HTR-8/SVneo (cell line): Measurements from ENCODE around the gene RNASE13.
"Not testable (repeated sequence)": the region's sequence is repeated elsewhere in the genome, so short reads cannot be mapped to it uniquely, and the experiment has no call there.

ENCODE experiments used
- DNase-seq: peaks from one replicate; pipeline ENCODE4 v3.0.0; 2011; ENCODE audit warnings: low spot score, mixed read lengths; ENCODE audit not compliant: insufficient read length
- FAIRE-seq: peaks from 2 replicates; lab custom pipeline; 2011; peaks lifted over from hg19 to GRCh38; lab: Jason Lieb, UNC

The RNASE13 gene

DNA sequence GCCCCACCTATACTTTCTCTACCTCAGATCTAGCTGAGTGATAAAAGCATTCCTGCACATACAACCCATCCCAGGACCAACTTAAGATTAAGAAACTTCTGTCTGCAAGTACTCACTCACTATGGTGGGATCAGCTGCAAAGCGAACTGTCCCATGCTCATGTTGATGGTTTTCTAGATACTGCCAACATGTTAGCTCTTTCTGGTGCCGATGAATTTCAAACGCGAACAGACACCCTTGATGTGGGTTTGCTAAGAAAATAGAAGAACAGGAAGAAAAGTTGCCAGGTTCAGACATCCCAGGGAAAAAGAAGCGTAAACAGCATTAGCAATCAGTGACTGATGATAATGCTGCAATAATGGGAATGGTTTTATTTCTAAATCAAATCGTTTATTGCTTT lies 37.0 kb downstream of the RNASE13 start:
- no peak for FAIRE-seq
- no peak for DNase-seq

DNA sequence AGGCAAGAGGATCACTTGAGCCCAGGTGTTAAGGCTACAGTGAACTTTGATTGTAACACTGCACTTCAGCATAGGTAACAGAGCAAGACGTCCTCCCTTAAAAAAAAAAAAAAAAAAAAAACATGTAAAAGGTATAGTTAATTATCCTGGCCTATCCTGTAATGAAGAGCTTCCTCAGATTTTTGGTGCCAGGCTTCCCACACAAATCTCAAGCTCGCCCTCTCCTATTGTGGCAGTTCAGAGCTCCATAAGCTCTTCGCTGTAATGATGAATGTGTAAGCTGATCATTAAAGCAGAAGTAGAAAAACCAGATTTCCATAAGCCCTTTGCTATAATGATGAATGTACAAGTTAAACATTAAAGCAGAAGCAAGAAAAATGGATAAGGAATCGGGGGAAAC lies 37.5 kb downstream of the RNASE13 start:
- no peak for FAIRE-seq
- no peak for DNase-seq

DNA sequence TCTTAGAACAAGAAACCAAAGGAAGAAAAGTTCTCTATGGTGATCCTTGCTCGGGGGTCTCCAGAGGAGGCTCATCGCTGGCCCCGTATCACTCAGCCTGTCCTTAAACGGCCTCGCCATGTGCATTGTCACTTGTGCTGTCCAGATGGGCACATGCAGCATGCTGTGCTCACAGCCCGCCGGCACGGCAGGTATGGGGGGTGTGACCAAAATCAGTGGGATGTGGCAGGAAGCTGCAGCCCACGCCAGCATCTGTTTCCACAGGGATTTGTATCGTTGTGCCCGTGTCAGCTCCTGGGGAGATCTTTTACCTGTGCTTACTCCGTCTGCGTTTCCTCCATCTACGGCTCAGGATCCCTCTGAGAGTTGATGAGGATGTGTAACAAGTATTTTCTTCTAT lies 38.1 kb downstream of the RNASE13 start:
- FAIRE-seq: no peak

DNA sequence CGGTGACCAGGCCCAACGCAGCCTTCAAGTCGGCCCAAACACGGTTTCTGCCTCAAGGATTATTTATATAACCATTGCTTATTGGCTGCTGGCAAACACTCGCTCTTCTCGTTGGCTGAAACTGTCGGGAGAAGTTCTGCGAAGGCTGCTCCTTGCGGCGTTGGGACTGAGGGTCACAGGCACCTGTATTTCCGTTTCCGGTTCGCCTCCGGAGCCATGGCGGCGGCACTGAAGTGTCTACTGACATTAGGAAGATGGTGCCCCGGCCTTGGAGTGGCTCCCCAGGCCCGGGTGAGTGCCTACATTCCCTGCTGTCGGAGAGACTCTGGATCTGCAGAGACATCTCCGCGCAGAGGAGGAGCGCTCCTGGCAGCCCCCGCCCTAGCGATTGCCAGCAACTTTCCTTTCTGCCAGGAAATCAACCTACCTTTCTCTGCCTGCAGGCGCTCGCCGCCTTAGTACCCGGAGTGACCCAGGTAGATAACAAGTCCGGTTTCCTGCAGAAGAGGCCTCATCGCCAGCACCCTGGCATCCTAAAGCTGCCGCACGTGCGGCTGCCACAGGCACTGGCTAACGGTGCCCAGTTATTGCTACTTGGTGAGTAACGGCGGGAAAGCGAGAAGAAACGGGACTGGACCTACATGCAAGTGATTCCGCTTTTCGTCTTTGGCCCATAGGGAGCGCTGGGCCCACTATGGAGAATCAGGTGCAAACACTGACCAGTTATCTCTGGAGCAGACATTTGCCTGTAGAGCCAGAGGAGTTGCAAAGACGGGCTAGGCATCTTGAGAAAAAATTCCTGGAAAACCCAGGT lies 44.6 kb downstream of the RNASE13 start, which contains the start of gene METTL17:
METTL17 (plus strand) TSS at position 194 of the 814 bp plus-strand sequence; CDS start at position 217, 23 bp downstream.
- FAIRE-seq (no peak), DNase-seq (peak; percentile 91)

More for the DNA sequence above, 38.1 kb downstream of the RNASE13 start:
- no peak for DNase-seq

DNA sequence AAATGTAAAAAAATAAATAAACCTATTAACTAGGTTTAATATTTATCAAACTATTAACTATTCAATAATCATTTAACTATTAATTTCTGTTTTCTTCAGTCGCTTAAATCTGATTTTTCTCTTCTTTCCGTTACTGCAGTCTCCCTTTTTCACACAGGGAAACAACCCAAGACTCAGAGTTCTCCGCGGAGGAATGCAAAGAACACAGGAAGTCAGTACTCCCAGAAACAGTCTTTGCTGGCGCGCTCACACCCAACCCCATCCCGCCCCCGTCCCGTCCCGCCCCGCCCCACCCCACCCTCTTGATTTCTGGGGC lies 45.2 kb downstream of the RNASE13 start:
- FAIRE-seq (no peak), DNase-seq (no peak)

DNA sequence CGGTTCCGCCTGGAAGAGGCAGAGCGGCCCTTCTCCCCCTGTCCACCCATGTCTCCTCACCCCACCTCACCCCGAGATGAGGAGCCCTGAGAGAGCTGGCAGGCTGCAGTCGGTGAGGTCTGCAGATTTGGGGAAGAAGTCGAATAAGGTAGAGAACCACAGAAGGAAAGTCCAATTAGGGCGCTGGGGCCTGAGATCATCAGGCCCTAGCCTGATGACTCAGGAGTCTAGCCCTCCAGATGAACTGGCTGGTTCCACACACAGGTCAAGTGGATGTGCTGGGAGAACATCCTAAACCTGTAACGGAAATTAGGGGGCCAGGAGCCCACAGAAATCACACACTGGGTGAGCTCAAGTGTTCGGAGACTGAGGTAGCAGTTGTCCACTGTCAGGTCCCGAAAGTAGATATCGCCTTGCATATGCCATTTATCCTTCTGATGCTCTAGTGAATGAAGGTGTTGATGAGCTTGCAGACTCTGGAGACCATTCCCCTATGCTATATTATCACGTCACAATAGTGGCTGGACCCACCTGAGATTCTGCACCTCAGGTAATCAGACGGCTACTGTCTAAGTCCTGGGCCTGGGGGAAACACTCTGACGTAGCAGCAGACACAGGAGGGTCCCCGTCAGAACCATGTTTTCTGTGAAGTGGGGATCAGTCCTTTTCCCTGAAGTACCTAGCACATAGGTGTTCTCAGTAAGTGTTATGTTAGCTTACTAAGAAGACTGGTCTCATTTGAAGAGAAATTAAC lies 45.7 kb downstream of the RNASE13 start:
- DNase-seq (no peak), FAIRE-seq (no peak)

DNA sequence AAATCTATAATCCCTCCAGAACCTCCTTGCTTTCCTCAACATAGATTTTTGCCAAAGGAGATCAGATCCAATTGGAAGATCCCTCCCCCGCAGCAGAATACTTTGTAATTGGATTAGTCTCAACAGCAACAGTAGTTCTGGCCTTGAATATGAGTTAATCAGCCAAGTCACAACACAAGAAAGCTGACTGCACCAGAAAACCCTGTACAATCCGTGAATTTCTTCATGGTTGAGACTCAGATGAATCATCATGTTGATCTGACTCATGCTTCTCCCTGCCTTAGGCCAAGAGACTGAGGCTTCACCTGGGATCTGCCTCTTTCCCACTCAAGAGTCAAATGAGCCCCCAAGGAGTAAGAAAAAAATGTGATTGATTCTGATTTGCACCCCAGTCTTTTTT lies 47.8 kb downstream of the RNASE13 start:
- no peak for FAIRE-seq
- DNase-seq: peak; percentile 72

DNA sequence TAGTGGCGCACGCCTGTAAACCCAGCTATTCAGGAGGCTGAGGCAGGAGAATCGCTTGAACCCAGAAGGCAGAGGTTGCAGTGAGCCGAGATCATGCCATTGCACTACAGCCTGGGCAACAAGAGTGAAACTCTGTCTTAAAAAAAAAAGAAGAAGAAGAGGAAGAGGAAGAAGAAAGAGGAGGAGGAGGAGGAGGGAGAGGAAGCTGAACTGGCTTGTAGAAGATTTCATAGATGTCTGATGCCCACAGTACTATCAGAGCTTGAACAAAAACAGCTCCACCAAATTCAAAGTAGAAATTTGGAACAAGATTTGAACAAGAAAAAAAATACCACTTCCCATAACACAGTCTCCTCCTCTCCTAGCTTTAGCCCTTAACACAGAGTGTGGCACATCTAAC lies 49.0 kb downstream of the RNASE13 start:
- not testable (repeated sequence) for FAIRE-seq, DNase-seq
